GM19395 (cell line): ENCODE data around the gene ARL4A.

Experiments
- ATAC-seq: cut with Tn5 transposase; IDR thresholded peaks from one replicate; pipeline ENCODE4 v1.9.1; 2021; ENCODE audit warnings: mild to moderate bottlenecking, moderate library complexity; ENCODE audit not compliant: unreplicated experiment

ARL4A gene

DNA sequence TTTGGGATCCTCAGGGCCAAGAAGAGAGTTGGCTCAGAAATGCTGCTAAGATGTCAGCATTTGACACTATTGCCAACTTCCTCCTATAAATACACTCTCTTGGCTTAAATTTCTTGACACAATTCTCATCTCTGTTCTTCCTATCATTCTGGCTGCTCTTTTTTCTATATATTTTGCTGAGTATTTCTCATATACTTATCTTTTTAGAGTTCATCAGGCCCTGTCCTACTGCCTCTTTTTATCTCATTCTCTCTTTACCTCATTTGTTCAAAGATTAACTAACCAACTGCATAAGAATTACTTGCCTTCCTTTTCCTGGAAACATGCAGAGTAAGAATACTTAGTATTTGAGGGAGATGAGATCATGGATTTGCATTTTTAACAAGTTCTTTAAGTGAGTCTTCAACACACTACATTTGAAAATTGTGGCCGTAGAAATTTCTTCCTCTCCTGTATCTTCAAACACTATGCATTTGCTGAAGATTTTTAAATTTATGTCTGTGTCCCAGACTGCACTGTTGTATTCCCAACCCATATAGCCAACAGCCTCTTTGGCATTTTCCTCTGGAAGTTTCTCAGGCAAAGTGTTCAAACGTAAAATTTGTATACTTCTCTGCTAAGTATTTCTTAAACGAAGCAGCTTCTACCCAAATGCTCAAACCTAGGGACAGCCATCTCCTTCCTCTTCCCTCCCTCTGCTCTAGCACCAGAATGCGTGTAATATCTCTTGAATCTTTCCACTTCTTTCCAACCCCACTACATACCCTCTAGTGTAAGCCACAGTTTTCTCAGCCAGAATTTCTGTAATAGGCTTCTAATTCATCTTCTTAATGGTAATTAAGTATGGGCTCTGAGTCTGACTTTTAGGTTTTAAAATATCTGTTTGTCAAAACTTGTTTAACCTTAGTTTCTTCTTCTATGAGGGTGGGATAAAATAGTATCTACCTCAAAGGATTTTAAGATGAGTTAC is 35.5 kb downstream of the ARL4A start:
- ATAC-seq, result no peak

DNA sequence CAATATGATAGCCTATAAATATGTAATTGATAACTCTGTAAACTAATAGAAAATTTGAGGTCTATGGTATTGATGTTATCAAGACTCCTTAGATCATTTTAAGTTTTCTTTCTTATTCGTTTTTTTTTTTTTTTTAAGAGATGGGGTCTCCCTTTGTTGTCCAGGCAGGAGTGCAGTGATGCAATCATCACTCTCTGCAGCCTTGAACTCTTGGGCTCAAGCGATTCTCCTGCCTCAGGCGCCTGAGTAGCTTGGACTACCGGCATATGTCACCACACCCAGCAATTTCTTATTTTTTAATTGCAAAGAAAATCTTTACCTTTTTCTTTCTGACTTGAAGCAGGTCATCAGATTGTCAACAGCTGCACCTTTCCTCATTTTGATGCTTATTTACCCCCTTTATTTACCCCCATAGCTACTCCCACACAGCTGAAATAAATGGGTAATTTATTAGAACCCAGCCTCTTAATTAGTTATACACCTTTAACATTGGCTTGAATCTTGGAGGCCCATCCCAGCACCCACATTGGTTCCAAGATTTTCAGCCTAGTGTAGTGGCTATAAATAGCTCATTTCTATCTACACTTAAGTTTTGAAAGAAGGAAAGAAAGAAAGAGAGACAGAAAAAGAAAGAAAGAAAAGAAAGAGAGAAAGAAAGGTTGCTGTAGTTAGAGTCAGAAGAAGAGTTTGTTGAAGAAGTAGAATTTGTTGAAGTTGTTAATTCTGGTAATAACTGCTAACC is 38.3 kb downstream of the ARL4A start:
- no peak for ATAC-seq

DNA sequence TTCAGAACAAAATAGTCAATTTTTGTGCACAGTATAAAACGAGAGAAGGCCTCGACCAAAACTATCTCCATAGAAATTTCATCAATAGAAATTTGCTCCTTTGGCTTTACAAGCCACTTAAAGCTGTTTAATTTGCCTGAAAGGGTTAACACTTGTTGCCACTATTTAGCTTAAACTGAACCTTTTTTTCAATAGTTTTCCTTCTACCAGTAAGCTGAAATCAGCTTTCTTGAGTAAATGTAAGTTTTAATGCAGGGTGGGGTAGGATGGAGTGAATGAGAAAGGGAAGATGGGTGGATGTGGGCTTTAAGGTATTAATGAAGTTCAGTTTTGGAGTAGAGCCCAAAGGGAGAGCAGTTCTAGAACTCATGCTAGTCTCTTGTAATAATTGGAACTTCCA is 39.5 kb downstream of the ARL4A start:
- ATAC-seq, result no peak

DNA sequence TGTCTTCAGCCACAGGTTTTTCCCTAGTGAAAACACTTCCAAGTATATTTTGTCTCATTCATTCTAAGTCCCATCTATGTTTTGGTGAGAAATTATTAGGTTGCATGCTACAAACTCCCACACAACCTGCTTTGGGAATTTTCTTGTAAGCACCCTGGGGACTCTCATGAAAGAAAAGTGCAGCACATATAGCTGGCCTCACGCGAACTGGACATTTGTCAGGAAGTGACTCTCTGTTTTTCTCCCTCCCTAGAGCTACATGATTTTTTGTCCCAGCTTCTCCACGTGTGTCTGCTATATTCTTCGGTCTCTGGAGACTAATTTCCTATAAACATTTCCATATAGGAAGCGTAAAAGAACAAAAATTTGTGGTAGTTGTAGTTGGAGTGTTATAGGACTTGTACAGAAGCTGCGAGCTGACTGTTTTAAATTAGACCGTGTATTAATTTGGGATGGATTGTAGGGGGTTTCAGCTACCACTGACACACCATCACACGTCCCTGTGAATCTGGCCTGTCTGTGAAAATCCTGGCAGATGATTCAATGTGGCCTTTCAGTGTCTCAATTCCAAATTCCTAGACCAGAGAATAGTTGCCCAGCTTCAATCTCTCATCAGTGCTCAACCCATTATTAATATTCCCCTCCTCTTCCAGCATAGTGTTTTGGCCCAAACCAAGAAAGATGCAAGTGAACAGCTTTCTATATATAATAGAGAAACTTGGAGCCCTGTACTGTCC is 40.2 kb downstream of the ARL4A start:
- no peak for ATAC-seq

DNA sequence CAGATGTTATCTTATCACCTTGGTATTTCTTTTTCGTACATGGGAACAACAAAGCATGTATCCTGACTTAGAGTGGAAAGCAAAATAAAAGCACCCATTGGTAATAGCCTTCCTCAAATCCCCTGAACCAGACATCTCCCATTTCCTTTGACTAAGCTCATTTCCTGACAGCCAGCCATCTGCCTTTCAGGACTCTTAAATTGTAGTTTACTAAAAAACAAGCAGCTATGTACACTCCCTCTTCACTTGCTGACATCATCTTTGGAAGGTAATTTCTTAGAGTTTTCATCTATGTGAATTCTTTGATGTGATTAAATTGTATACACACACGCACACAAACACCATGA is 40.7 kb downstream of the ARL4A start:
- no peak for ATAC-seq

DNA sequence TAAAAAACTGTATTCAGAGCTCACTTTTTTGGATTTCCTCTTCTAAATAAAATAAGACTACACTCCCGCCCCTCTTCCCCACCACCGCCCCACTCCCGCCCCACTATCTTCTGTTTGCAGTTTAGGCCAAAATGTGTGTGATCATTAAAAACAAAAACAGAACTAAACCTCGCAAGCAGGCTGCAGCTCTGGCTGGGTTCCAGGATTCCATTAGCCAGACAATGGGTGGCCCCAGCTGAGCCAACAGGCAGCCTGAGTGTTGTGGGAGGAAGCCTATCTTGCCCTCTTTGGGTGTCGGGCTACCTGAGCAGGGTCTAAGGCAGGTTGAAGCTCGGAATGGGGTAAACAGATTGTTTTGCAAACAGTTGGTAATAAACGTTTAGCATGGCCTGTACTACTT is 41.7 kb downstream of the ARL4A start:
- ATAC-seq, result no peak

DNA sequence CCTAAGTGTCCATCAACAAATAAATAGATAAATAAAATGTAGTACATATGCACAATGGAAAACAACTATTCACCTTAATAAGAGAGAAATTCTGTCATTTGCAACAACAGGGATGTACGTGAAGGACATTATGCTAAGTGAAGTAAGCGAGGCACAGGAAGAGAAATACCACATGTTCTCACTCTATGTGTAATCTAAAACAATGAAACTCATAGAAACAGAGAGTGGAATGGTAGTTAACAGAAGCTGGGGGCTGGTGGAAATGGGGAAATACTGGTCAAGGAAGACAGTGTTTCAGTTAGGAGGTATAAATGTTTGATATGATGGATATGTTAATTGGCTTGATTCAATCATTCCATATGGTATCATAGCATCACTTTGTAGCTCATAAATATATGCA is 43.1 kb downstream of the ARL4A start:
- no peak for ATAC-seq

DNA sequence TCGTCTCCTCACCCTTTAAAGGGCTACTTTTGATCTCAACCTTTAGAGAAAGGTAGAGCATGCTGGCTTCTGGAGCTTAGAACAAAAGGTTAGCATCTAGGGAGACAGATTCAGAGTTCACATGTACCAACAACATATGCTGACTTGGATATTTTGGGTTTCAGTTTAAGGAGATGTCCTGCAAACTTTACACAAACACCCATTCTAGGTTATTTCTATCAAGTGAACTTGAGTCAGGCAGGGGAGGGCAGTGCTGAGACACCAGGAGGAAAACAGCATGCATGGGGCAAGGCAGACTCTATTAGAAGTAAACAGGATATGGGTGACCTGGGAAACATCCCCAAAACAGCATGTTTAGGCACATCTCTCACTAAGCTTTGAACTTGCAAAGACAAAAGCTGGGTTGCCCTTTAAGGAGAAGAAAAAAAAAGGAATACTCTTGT is 43.8 kb downstream of the ARL4A start:
- ATAC-seq, result no peak

DNA sequence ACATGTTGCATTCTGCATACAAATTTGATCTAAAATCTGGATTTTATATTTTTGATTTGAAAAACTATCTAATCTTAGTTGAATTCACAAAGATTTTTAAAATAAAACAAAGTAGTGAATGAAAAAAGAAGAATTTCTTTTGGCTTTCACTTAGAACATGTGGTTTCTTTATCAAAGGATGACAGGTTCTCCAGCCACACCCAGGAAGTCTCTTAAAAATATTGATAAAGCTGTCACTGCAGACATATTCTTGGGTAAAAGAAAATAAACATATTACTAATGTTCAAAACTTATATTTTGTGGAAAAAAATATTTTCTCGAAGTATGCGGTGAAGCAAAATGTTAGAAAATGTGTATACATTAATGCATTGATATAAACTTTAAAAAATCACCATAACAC is 44.3 kb downstream of the ARL4A start:
- ATAC-seq, result no peak

DNA sequence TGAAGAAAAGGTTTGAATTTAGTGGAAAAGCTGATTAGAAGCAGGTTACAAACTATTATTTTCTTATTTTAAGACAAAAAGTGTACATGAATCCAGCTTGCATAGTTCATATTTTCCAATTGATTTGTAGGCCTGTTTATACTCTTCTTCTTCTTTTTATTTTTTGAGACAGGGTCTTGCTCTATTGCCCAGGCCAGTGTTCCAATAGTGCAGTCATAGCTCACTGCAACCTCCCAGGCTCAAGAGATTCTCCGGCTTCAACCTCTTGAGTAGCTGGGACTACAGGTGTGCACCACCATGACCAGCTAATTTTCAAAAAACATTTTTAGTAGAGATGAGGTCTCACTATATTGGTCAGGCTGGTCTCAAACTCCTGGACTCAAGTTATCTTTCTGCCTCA is 45.0 kb downstream of the ARL4A start:
- ATAC-seq, result no peak

DNA sequence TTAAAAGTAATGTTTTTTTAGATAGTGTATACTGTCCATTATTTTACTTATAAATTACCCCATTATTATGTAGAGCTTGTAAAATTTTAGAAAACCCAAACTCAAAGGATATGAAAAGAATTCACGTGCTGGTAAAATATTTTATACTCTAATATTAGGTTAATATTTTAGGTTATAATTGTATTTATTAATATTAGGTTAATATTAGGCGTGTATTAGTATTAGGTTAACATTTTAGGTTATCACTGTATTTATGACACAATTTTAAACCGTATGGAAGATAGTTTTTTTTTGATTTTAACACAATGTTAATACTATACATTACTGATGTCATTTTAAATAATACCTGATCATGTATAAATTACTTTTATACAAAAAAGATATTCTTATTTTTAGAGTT is 48.5 kb downstream of the ARL4A start:
- ATAC-seq, result no peak

DNA sequence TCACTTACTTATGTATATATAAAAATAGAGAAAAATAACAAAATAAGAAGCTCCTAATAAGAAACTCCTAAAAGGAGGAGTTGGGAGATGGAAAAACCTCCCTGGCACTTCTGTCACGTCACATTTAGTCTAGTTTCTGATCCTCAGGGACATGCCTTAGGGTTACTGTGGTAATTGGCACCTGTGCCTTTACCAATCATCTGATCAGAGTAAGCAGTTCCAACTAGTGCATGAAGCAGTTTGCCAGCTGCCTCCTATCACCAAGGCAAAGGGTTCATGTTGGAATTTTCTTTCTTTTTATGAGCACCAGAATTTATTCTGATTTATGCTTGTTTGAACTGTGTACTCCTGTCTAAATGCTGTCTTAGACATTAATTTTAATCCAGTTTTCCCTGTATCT is 49.9 kb downstream of the ARL4A start:
- no peak for ATAC-seq

DNA sequence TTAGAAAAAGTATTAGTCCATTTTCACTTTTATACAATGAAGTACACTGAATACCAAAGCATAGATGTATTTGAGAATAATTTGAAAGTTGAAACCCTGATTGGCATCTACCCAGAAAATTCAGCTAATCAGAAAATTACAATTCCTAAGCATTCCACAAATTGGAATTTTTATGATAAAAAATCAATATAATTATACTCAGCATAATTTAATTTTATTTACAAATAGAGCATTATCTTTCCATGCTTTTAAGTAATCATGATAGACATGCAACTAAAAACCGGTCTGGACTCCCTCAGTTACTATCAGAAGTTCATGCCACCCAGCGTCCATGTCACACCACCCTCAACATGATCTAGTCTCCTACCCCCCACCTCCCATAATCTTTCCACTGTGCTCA is 50.4 kb downstream of the ARL4A start:
- ATAC-seq, result no peak

DNA sequence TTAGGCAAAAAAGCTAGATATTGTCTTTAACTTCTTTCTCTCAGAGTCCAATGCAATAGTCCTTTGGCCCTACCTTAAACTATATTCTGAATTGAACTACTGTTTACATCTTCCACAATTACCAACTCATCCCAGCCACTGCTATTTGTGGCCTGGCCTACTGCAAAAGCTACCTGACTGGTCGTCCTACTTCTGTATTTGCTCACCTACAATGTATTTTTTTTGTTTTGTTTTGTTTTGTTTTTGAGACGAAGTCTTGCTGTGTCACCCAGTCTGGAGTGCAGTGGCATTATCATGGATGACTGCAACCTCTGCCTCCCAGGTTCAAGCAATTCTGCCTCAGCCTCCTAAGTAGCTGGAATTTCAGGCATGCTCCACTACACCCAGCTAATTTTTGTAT is 51.2 kb downstream of the ARL4A start:
- no peak for ATAC-seq
